ENCODE measurements around the gene CYREN.

- TF ChIP-seq CTCF (conservative IDR thresholded peaks at IDR 0.05; ENCODE audit: low read depth, low read length) = no peak
- no peak for TF ChIP-seq EZH2 (IDR thresholded peaks at IDR 0.05; ENCODE audit: borderline replicate concordance, low read depth, low read length, poor library complexity, severe bottlenecking)
Measured at GRCh38 chr7:135190703-135191102, 20.2 kb upstream of the CYREN start.
